Aortic smooth muscle cell (primary cell): ENCODE results near the gene RNF182. TPM values are rescaled to one million over a fixed set of nuclear protein-coding genes. Genes with fewer than 3 reads are reported as not detected.

Experiments used
- total RNA-seq: library from RNA; depleted of rRNA; stranded (reverse); fragments of >200 nt; gene quantifications from 2 replicates; pipeline ENCODE4 v1.2.3, GENCODE V29; 2014

RNF182 gene, protein sequence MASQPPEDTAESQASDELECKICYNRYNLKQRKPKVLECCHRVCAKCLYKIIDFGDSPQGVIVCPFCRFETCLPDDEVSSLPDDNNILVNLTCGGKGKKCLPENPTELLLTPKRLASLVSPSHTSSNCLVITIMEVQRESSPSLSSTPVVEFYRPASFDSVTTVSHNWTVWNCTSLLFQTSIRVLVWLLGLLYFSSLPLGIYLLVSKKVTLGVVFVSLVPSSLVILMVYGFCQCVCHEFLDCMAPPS
- total RNA-seq, result 0.06 and 0.40 TPM in 2 replicates

DNA sequence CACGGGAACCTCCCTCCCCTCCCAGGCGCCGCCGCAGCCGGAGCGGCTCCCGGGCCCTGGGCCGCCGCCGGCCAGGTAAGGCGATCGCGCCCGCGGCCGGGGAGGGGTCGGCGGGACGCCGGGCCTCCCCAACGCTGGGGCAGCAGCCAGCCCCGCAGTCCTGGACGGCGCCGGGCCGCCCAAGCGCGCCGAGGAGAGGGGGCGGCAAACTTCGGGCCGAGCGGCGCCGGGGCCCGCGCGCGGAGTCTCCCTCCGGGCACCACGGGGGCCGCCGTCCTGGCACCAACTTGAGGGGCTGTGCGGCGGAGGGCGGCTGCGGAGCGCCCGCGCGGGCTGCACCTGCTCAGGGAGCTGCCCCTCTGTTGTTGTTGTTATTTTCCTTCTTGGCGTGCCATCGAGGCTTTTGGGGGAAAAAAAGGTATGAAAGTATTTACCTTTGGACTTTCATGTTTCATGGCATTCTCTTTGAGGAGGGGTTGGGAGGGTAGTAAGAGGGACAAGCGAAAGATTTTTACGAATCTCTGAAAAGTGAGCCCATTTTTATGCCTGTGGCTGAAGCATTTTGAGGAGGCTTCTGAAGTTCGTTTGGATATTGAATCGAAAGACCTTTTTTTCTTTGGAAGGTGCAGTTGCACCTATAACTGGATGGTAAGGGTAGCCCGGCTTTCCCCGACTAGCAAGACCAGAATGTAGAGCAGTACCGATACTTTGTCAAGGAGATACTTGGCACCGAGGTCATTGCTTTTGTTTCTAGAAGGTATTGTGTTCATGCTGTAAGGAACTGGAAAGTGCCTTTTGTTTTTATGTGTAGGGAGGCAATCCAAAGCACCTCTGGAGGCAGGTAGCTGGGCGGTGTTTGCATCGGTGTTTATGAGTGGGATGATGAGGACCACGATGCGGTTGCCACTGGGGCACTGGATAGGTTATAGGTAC, at the start of gene RNF182:
Gene RNF182 (plus strand): TSS at position 4 of the 933 bp plus-strand sequence. CDS start 52,168 bp downstream, outside the sequence.

Other genes with a start within 250 kb of the RNF182 start
- 36.7 and 47.7 TPM in 2 replicates for gene RANBP9, start 213.1 kb upstream of the RNF182 start, total RNA-seq
- gene MCUR1, start 110.4 kb upstream of the RNF182 start, total RNA-seq, result 11.5 and 16.7 TPM in 2 replicates
- 0.12 and 0.40 TPM in 2 replicates for gene CD83, start 192.8 kb downstream of the RNF182 start, total RNA-seq